ENCODE measurements around the gene ATP5PO. TPM values are rescaled to one million over a fixed set of nuclear protein-coding genes. Genes with fewer than 3 reads are reported as not detected.

Gene ATP5PO
- total and polyA plus RNA-seq, 2 experiments from 2014 or later = 215 to 354 TPM

- H4K20me1 ChIP-seq (ENCODE audit: insufficient read depth, poor library complexity, severe bottlenecking) = no peaks in the 10 kb centered on the region
- H2AFZ ChIP-seq = no peak overlapping the region
- no peaks in the 10 kb centered on the region for H3K4me1 ChIP-seq (ENCODE audit: insufficient read depth)
- H3K36me3 ChIP-seq (replicated peaks; ENCODE audit: insufficient read depth, low read depth) = no peaks in the 10 kb centered on the region
- H3K9me2 ChIP-seq (replicated peaks; ENCODE audit: insufficient read depth) = no peaks in the 10 kb centered on the region
- DNase-seq (ENCODE audit: low spot score) = no peak
- no peaks in the 10 kb centered on the region for H3K27me3 ChIP-seq
- H3K4me3 ChIP-seq = no peak overlapping the region
- no peak overlapping the region for H3K4me2 ChIP-seq
- WGBS (ENCODE audit: low lambda C conversion rate, missing lambda C conversion rate) = 91% methylated on average over 5 of the region's 5 CpGs
- H3K79me2 ChIP-seq = no peaks in the 10 kb centered on the region
- no peak overlapping the region for H3K27ac ChIP-seq
- no peaks in the 10 kb centered on the region for H3K9me3 ChIP-seq (ENCODE audit: low read depth)
- no peak for TF ChIP-seq EZH2phosphoT487 (IDR thresholded peaks at IDR 0.05; ENCODE audit: low read depth, severe bottlenecking, unreplicated experiment)
- TF ChIP-seq CTCF (IDR thresholded peaks at IDR 0.05; ENCODE audit: poor library complexity) = no peak
- no peak for TF ChIP-seq EZH2 (IDR thresholded peaks at IDR 0.05; ENCODE audit: borderline replicate concordance)
Measured at GRCh38 chr21:33904041-33904440, 11.6 kb downstream of the ATP5PO start.

GRCh38 chr21:33902349-33902748 is 13.3 kb downstream of the ATP5PO start:
- TF ChIP-seq CTCF (IDR thresholded peaks at IDR 0.05; ENCODE audit: poor library complexity) (no peak), EZH2 (IDR thresholded peaks at IDR 0.05; ENCODE audit: borderline replicate concordance) (no peak), EZH2phosphoT487 (IDR thresholded peaks at IDR 0.05; ENCODE audit: low read depth, severe bottlenecking, unreplicated experiment) (no peak)
- H3K4me2 ChIP-seq = no peak overlapping the region
- no peak for DNase-seq (ENCODE audit: low spot score)
- no peaks in the 10 kb centered on the region for H3K27me3 ChIP-seq
- no peaks in the 10 kb centered on the region for H3K79me2 ChIP-seq
- no peaks in the 10 kb centered on the region for H3K36me3 ChIP-seq (replicated peaks; ENCODE audit: insufficient read depth, low read depth)
- H4K20me1 ChIP-seq (ENCODE audit: insufficient read depth, poor library complexity, severe bottlenecking) = no peaks in the 10 kb centered on the region
- no peaks in the 10 kb centered on the region for H3K9me2 ChIP-seq (replicated peaks; ENCODE audit: insufficient read depth)
- H3K27ac ChIP-seq = no peak overlapping the region
- 96% methylated on average over 6 of the region's 6 CpGs for WGBS (ENCODE audit: low lambda C conversion rate, missing lambda C conversion rate)
- H3K4me3 ChIP-seq = no peak overlapping the region
- H3K4me1 ChIP-seq (ENCODE audit: insufficient read depth) = no peaks in the 10 kb centered on the region
- no peak overlapping the region for H2AFZ ChIP-seq
- no peaks in the 10 kb centered on the region for H3K9me3 ChIP-seq (ENCODE audit: low read depth)

- Histone ChIP-seq H4K20me1 (ENCODE audit: insufficient read depth, poor library complexity, severe bottlenecking) (no peaks in the 10 kb centered on the region), H3K27me3 (no peaks in the 10 kb centered on the region), H3K79me2 (no peaks in the 10 kb centered on the region), H3K4me3 (no peak overlapping the region), H3K27ac (no peak overlapping the region), H3K4me1 (ENCODE audit: insufficient read depth) (no peaks in the 10 kb centered on the region), H3K4me2 (no peak overlapping the region), H3K36me3 (replicated peaks; ENCODE audit: insufficient read depth, low read depth) (no peaks in the 10 kb centered on the region), H2AFZ (no peak overlapping the region), H3K9me2 (replicated peaks; ENCODE audit: insufficient read depth) (no peaks in the 10 kb centered on the region), H3K9me3 (ENCODE audit: low read depth) (no peaks in the 10 kb centered on the region)
- no peak for TF ChIP-seq EZH2phosphoT487 (IDR thresholded peaks at IDR 0.05; ENCODE audit: low read depth, severe bottlenecking, unreplicated experiment)
- TF ChIP-seq CTCF (IDR thresholded peaks at IDR 0.05; ENCODE audit: poor library complexity) = peak; percentile 57
- TF ChIP-seq EZH2 (IDR thresholded peaks at IDR 0.05; ENCODE audit: borderline replicate concordance) = no peak
- peak; percentile 70 for DNase-seq (ENCODE audit: low spot score)
- WGBS (ENCODE audit: low lambda C conversion rate, missing lambda C conversion rate) = 77% methylated on average over 13 of the region's 13 CpGs
Measured at GRCh38 chr21:33901412-33902288, 14.0 kb downstream of the ATP5PO start.

Measured in hepatocyte (in vitro differentiated cells).